ENCODE measurements around the gene TMEM106C. TPM values are rescaled to one million over a fixed set of nuclear protein-coding genes. Genes with fewer than 3 reads are reported as not detected.

TMEM106C gene
- total RNA-seq, 1 donor from 2014 or later, result 24.0 TPM

- Mint-ChIP-seq H3K27ac (ENCODE audit: unreplicated experiment) (no peak overlapping the region), H3K9me3 (ENCODE audit: unreplicated experiment) (peaks cover 5% of the 10 kb centered on the region), H3K4me1 (ENCODE audit: low read depth, unreplicated experiment) (peaks cover 2% of the 10 kb centered on the region), H3K27me3 (ENCODE audit: unreplicated experiment) (peaks cover 7% of the 10 kb centered on the region), H3K4me3 (ENCODE audit: unreplicated experiment) (no peak overlapping the region), H3K36me3 (ENCODE audit: unreplicated experiment) (no peaks in the 10 kb centered on the region)
- TF ChIP-seq CTCF (IDR thresholded peaks at IDR 0.05; ENCODE audit: partially characterized antibody, unreplicated experiment), result no peak
- no peak for DNase-seq
These were observed 2.2 kb downstream of the TMEM106C start for GRCh38 chr12:47965581-47965980.

- H3K27me3 Mint-ChIP-seq (ENCODE audit: unreplicated experiment), result peaks cover 4% of the 10 kb centered on the region
- no peak for DNase-seq
- H3K27ac Mint-ChIP-seq (ENCODE audit: unreplicated experiment), result no peak overlapping the region
- H3K4me3 Mint-ChIP-seq (ENCODE audit: unreplicated experiment), result no peak overlapping the region
- H3K36me3 Mint-ChIP-seq (ENCODE audit: unreplicated experiment), result no peaks in the 10 kb centered on the region
- peaks cover 1% of the 10 kb centered on the region for H3K9me3 Mint-ChIP-seq (ENCODE audit: unreplicated experiment)
- peaks cover 2% of the 10 kb centered on the region for H3K4me1 Mint-ChIP-seq (ENCODE audit: low read depth, unreplicated experiment)
- TF ChIP-seq CTCF (IDR thresholded peaks at IDR 0.05; ENCODE audit: partially characterized antibody, unreplicated experiment), result no peak
These were observed 4.3 kb downstream of the TMEM106C start for GRCh38 chr12:47967461-47968321.

- Mint-ChIP-seq H3K9me3 (ENCODE audit: unreplicated experiment) (peaks cover 4% of the 10 kb centered on the region), H3K27ac (ENCODE audit: unreplicated experiment) (no peak overlapping the region), H3K4me3 (ENCODE audit: unreplicated experiment) (no peak overlapping the region), H3K27me3 (ENCODE audit: unreplicated experiment) (peaks cover 10% of the 10 kb centered on the region), H3K36me3 (ENCODE audit: unreplicated experiment) (no peaks in the 10 kb centered on the region), H3K4me1 (ENCODE audit: low read depth, unreplicated experiment) (no peaks in the 10 kb centered on the region)
- DNase-seq, result no peak
- TF ChIP-seq CTCF (IDR thresholded peaks at IDR 0.05; ENCODE audit: partially characterized antibody, unreplicated experiment), result no peak
These were observed 6.4 kb downstream of the TMEM106C start for GRCh38 chr12:47969845-47970244.

GRCh38 chr12:47970843-47971242, 7.4 kb downstream of the TMEM106C start:
- Mint-ChIP-seq H3K36me3 (ENCODE audit: unreplicated experiment) (no peaks in the 10 kb centered on the region), H3K4me1 (ENCODE audit: low read depth, unreplicated experiment) (no peaks in the 10 kb centered on the region), H3K27me3 (ENCODE audit: unreplicated experiment) (peaks cover 10% of the 10 kb centered on the region), H3K27ac (ENCODE audit: unreplicated experiment) (no peak overlapping the region), H3K4me3 (ENCODE audit: unreplicated experiment) (no peak overlapping the region), H3K9me3 (ENCODE audit: unreplicated experiment) (peaks cover 6% of the 10 kb centered on the region)
- DNase-seq, result no peak
- TF ChIP-seq CTCF (IDR thresholded peaks at IDR 0.05; ENCODE audit: partially characterized antibody, unreplicated experiment), result no peak

GRCh38 chr12:47972895-47973294, 9.5 kb downstream of the TMEM106C start:
- Mint-ChIP-seq H3K4me3 (ENCODE audit: unreplicated experiment) (no peak overlapping the region), H3K36me3 (ENCODE audit: unreplicated experiment) (no peaks in the 10 kb centered on the region), H3K27me3 (ENCODE audit: unreplicated experiment) (peaks cover 15% of the 10 kb centered on the region), H3K4me1 (ENCODE audit: low read depth, unreplicated experiment) (no peaks in the 10 kb centered on the region), H3K9me3 (ENCODE audit: unreplicated experiment) (peaks cover 9% of the 10 kb centered on the region), H3K27ac (ENCODE audit: unreplicated experiment) (no peak overlapping the region)
- TF ChIP-seq CTCF (IDR thresholded peaks at IDR 0.05; ENCODE audit: partially characterized antibody, unreplicated experiment), result no peak
- no peak for DNase-seq
